ENCODE results near the gene SMARCAD1.

Gene SMARCAD1

DNA sequence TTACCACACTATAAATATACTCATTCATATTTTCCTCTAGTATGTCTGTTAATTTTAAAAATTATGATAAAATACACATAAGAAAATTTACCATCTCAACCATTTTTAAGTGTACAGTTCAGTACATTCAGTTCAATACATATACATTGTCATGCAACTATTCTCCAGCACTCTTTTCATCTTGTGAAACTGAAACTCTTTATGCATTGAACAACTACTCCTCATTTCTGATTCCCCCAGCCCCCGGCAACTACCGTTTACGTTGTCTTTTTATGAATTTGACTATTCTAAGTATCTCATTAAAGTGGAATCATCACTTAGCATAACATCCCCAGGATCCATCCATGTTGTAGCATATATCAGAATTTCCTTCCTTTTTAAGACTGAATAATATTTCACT is 8.7 kb downstream of the SMARCAD1 start:
- Histone ChIP-seq H4K91ac (ENCODE audit: low read depth, low read length) (no peak overlapping the region), H3K4ac (ENCODE audit: low read depth, low read length) (no peak overlapping the region), H4K8ac (ENCODE audit: low read depth, low read length) (no peak overlapping the region), H3K9me3 (ENCODE audit: insufficient read depth, low read depth, low read length) (no peaks in the 10 kb centered on the region), H3K79me1 (ENCODE audit: low read length) (no peaks in the 10 kb centered on the region), H3K27ac (ENCODE audit: low read depth, low read length) (no peak overlapping the region), H3K36me3 (ENCODE audit: control insufficient read depth in 1 of 2, insufficient read depth in 2 of 2, low read length in 2 of 2) (peaks cover 11 to 18% of the 10 kb centered on the region in 2 experiments), H3K18ac (ENCODE audit: low read length) (no peak overlapping the region), H3K79me2 (ENCODE audit: control insufficient read depth, insufficient read depth, low read length, poor library complexity) (no peaks in the 10 kb centered on the region), H3K14ac (ENCODE audit: low read length) (no peak overlapping the region), H3K9ac (ENCODE audit: low read length) (no peak overlapping the region), H3K4me3 (ENCODE audit: low read depth, low read length) (no peak overlapping the region), H2BK120ac (ENCODE audit: insufficient read depth, low read length, poor library complexity) (no peak overlapping the region), H2BK12ac (ENCODE audit: low read length) (no peak overlapping the region), H3K23ac (ENCODE audit: low read length) (no peak overlapping the region), H3K27me3 (ENCODE audit: insufficient read depth, low read length) (no peaks in the 10 kb centered on the region), H2BK5ac (ENCODE audit: low read depth, low read length, poor library complexity) (no peak overlapping the region), H4K12ac (ENCODE audit: low read depth, low read length) (no peak overlapping the region), H3K4me1 (ENCODE audit: control insufficient read depth in 1 of 2, insufficient read depth in 2 of 2, low read length in 2 of 2) (no peaks in the 10 kb centered on the region), H3K4me2 (ENCODE audit: low read length) (no peak overlapping the region), H2AFZ (ENCODE audit: insufficient read depth, low read length, poor library complexity) (no peak overlapping the region), H2AK5ac (ENCODE audit: low read length) (no peak overlapping the region)
- no CpG with 5 or more reads among the region's 3 CpGs for WGBS (ENCODE audit: extremely low coverage, insufficient coverage, insufficient read length)
- DNase-seq, result no peak

DNA sequence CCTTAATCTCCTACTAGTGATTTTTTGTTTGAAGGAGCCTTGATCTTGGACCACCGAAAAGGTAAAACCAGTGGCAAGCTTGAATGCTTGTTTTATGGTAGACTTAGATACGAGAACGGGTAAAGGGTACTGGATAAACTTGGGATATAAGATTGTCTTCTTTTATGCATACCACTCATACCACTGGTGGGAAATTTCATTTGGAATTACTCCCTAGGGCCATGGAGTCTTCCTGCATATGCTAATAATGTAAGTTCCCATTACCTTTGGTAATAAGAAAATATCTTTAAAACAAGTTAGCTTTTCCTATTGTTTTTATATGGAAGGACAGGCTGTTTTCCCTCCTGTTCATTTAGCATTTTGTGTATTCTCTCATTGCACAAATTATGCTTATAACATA is 11.7 kb downstream of the SMARCAD1 start:
- H4K12ac ChIP-seq (ENCODE audit: low read depth, low read length), result no peak overlapping the region
- DNase-seq, result no peak
- no peak overlapping the region for H2AFZ ChIP-seq (ENCODE audit: insufficient read depth, low read length, poor library complexity)
- no peak overlapping the region for H4K8ac ChIP-seq (ENCODE audit: low read depth, low read length)
- H2BK120ac ChIP-seq (ENCODE audit: insufficient read depth, low read length, poor library complexity), result no peak overlapping the region
- no peak overlapping the region for H2BK5ac ChIP-seq (ENCODE audit: low read depth, low read length, poor library complexity)
- no peaks in the 10 kb centered on the region for H3K9me3 ChIP-seq (ENCODE audit: insufficient read depth, low read depth, low read length)
- no peak overlapping the region for H3K23ac ChIP-seq (ENCODE audit: low read length)
- no peak overlapping the region for H4K91ac ChIP-seq (ENCODE audit: low read depth, low read length)
- no peaks in the 10 kb centered on the region for H3K4me1 ChIP-seq (ENCODE audit: control insufficient read depth in 1 of 2, insufficient read depth in 2 of 2, low read length in 2 of 2)
- peaks cover 6 to 10% of the 10 kb centered on the region in 2 experiments for H3K36me3 ChIP-seq (ENCODE audit: control insufficient read depth in 1 of 2, insufficient read depth in 2 of 2, low read length in 2 of 2)
- no peak overlapping the region for H3K27ac ChIP-seq (ENCODE audit: low read depth, low read length)
- no peak overlapping the region for H2AK5ac ChIP-seq (ENCODE audit: low read length)
- no peak overlapping the region for H3K4me3 ChIP-seq (ENCODE audit: low read depth, low read length)
- no peak overlapping the region for H3K4me2 ChIP-seq (ENCODE audit: low read length)
- no peak overlapping the region for H3K14ac ChIP-seq (ENCODE audit: low read length)
- no CpG with 5 or more reads among the region's 3 CpGs for WGBS (ENCODE audit: extremely low coverage, insufficient coverage, insufficient read length)
- H3K79me1 ChIP-seq (ENCODE audit: low read length), result no peaks in the 10 kb centered on the region
- H3K4ac ChIP-seq (ENCODE audit: low read depth, low read length), result no peak overlapping the region
- no peak overlapping the region for H3K9ac ChIP-seq (ENCODE audit: low read length)
- H2BK12ac ChIP-seq (ENCODE audit: low read length), result no peak overlapping the region
- H3K27me3 ChIP-seq (ENCODE audit: insufficient read depth, low read length), result no peaks in the 10 kb centered on the region
- no peaks in the 10 kb centered on the region for H3K79me2 ChIP-seq (ENCODE audit: control insufficient read depth, insufficient read depth, low read length, poor library complexity)
- no peak overlapping the region for H3K18ac ChIP-seq (ENCODE audit: low read length)

DNA sequence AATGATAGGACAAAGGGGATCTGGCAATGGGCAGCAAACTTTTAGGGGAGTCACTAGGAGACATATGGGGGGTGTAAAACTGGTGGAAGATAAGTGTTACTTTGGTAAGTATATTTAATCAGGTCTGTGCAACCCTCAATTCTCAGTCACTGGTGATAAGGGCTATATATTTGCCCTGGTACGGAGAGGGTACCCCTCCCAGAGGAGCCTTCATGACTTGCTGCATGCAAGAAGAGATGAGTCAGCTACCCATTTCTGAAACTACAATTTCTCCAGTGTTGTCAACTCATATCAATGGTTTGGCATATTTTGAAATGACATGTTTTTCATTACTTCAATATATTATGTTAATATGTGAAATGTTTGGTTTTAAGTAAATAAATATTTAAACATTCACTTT is 14.3 kb downstream of the SMARCAD1 start:
- Histone ChIP-seq H3K4me3 (ENCODE audit: low read depth, low read length) (no peak overlapping the region), H3K27ac (ENCODE audit: low read depth, low read length) (no peak overlapping the region), H3K79me2 (ENCODE audit: control insufficient read depth, insufficient read depth, low read length, poor library complexity) (no peaks in the 10 kb centered on the region), H3K9me3 (ENCODE audit: insufficient read depth, low read depth, low read length) (no peaks in the 10 kb centered on the region), H3K23ac (ENCODE audit: low read length) (no peak overlapping the region), H3K18ac (ENCODE audit: low read length) (no peak overlapping the region), H3K4me1 (ENCODE audit: control insufficient read depth in 1 of 2, insufficient read depth in 2 of 2, low read length in 2 of 2) (no peaks in the 10 kb centered on the region), H3K4me2 (ENCODE audit: low read length) (no peak overlapping the region), H3K79me1 (ENCODE audit: low read length) (no peaks in the 10 kb centered on the region), H4K91ac (ENCODE audit: low read depth, low read length) (no peak overlapping the region), H2BK5ac (ENCODE audit: low read depth, low read length, poor library complexity) (no peak overlapping the region), H2AFZ (ENCODE audit: insufficient read depth, low read length, poor library complexity) (no peak overlapping the region), H2BK120ac (ENCODE audit: insufficient read depth, low read length, poor library complexity) (no peak overlapping the region), H2BK12ac (ENCODE audit: low read length) (no peak overlapping the region), H3K36me3 (ENCODE audit: control insufficient read depth in 1 of 2, insufficient read depth in 2 of 2, low read length in 2 of 2) (peaks cover 6 to 8% of the 10 kb centered on the region in 2 experiments), H3K4ac (ENCODE audit: low read depth, low read length) (no peak overlapping the region), H4K12ac (ENCODE audit: low read depth, low read length) (no peak overlapping the region), H4K8ac (ENCODE audit: low read depth, low read length) (no peak overlapping the region), H3K9ac (ENCODE audit: low read length) (no peak overlapping the region), H3K14ac (ENCODE audit: low read length) (no peak overlapping the region), H2AK5ac (ENCODE audit: low read length) (no peak overlapping the region), H3K27me3 (ENCODE audit: insufficient read depth, low read length) (no peaks in the 10 kb centered on the region)
- DNase-seq, result no peak
- WGBS (ENCODE audit: extremely low coverage, insufficient coverage, insufficient read length), result no CpG with 5 or more reads among the region's 1 CpG

DNA sequence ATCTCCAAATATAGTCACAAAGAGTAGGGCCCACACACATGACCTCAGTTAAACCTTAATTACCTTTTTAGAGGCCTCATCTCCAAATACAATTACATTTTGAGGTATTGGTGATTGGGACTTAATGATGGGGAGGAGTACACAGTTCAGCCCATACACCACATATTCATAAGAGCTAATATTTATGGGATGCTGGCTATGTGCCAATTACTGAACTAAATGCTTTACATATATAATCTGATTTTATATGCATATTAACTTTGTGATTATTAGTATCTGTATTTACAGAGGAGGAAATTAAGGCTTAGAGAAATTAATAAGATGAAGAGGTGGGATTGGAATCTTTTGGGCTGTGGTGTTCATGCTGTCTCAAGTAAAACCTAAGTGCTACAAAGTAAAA is 17.8 kb downstream of the SMARCAD1 start:
- Histone ChIP-seq H3K4ac (ENCODE audit: low read depth, low read length) (no peak overlapping the region), H2BK5ac (ENCODE audit: low read depth, low read length, poor library complexity) (no peak overlapping the region), H3K79me2 (ENCODE audit: control insufficient read depth, insufficient read depth, low read length, poor library complexity) (no peaks in the 10 kb centered on the region), H3K18ac (ENCODE audit: low read length) (no peak overlapping the region), H3K79me1 (ENCODE audit: low read length) (no peaks in the 10 kb centered on the region), H3K27me3 (ENCODE audit: insufficient read depth, low read length) (no peaks in the 10 kb centered on the region), H4K91ac (ENCODE audit: low read depth, low read length) (no peak overlapping the region), H3K36me3 (ENCODE audit: control insufficient read depth in 1 of 2, insufficient read depth in 2 of 2, low read length in 2 of 2) (peaks cover 0 to 4% of the 10 kb centered on the region in 2 experiments), H3K23ac (ENCODE audit: low read length) (no peak overlapping the region), H2BK120ac (ENCODE audit: insufficient read depth, low read length, poor library complexity) (no peak overlapping the region), H4K8ac (ENCODE audit: low read depth, low read length) (no peak overlapping the region), H2BK12ac (ENCODE audit: low read length) (no peak overlapping the region), H3K4me1 (ENCODE audit: control insufficient read depth in 1 of 2, insufficient read depth in 2 of 2, low read length in 2 of 2) (no peaks in the 10 kb centered on the region), H3K9ac (ENCODE audit: low read length) (no peak overlapping the region), H4K12ac (ENCODE audit: low read depth, low read length) (no peak overlapping the region), H3K14ac (ENCODE audit: low read length) (no peak overlapping the region), H3K9me3 (ENCODE audit: insufficient read depth, low read depth, low read length) (no peaks in the 10 kb centered on the region), H2AFZ (ENCODE audit: insufficient read depth, low read length, poor library complexity) (no peak overlapping the region), H3K4me3 (ENCODE audit: low read depth, low read length) (no peak overlapping the region), H2AK5ac (ENCODE audit: low read length) (no peak overlapping the region), H3K27ac (ENCODE audit: low read depth, low read length) (no peak overlapping the region), H3K4me2 (ENCODE audit: low read length) (no peak overlapping the region)
- no peak for DNase-seq

All from trophoblast cell (in vitro differentiated cells and primary cell).